PC-9 (cell line): ENCODE data around the gene MFNG.

Experiments used
- EZH2 ChIP-seq: fragments of 200-600 bp; sonication (generic); IDR thresholded peaks from 2 replicates; pipeline ENCODE4 v1.8.0; 2017; ENCODE audit warnings: antibody characterized with exemption, low read depth
- TF ChIP-seq, protein P1 (sequence below): fragments of 200-600 bp; sonication (generic); conservative IDR thresholded peaks from 2 replicates; pipeline ENCODE4 v1.6.1; 2017; ENCODE audit warnings: mixed run types, antibody characterized with exemption, mild to moderate bottlenecking, moderate library complexity

GRCh38 chr22:37482244-37482643 is 3.9 kb downstream of the MFNG start:
- TF ChIP-seq, protein P1, sequence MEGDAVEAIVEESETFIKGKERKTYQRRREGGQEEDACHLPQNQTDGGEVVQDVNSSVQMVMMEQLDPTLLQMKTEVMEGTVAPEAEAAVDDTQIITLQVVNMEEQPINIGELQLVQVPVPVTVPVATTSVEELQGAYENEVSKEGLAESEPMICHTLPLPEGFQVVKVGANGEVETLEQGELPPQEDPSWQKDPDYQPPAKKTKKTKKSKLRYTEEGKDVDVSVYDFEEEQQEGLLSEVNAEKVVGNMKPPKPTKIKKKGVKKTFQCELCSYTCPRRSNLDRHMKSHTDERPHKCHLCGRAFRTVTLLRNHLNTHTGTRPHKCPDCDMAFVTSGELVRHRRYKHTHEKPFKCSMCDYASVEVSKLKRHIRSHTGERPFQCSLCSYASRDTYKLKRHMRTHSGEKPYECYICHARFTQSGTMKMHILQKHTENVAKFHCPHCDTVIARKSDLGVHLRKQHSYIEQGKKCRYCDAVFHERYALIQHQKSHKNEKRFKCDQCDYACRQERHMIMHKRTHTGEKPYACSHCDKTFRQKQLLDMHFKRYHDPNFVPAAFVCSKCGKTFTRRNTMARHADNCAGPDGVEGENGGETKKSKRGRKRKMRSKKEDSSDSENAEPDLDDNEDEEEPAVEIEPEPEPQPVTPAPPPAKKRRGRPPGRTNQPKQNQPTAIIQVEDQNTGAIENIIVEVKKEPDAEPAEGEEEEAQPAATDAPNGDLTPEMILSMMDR: no peak
- TF ChIP-seq EZH2: no peak
